HG03571 (cell line): ENCODE data around the gene KCNQ4.

Experiments used
- ATAC-seq: cut with Tn5 transposase; IDR thresholded peaks from one replicate; pipeline ENCODE4 v1.9.1; 2021; ENCODE audit not compliant: unreplicated experiment

KCNQ4 gene

GRCh38 chr1:40838980-40839942 is 55.7 kb downstream of the KCNQ4 start:
- ATAC-seq, result no peak

GRCh38 chr1:40839943-40840335 is 56.4 kb downstream of the KCNQ4 start:
- no peak for ATAC-seq

- no peak for ATAC-seq
These were observed 57.1 kb downstream of the KCNQ4 start for GRCh38 chr1:40840526-40841323.

DNA sequence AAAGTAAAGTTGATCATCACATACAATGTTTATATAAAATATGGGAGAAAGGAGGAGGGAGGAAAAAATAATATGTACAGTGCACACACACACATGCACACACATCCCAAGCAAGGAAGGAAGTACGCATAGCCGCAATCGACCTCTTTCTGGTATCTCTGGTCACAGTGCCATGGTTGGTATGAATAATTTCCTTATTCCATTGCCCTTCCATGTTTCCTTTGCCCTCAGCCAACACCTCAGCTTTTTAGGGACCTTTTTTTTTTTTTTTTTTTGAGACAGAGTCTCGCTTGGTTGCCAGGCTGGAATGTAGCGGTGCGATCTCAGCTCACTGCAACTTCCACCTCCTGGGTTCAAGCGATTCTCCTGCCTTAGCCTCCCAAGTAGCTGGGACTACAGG is 58.0 kb downstream of the KCNQ4 start:
- no peak for ATAC-seq

- ATAC-seq, result no peak
These were observed 58.6 kb downstream of the KCNQ4 start for GRCh38 chr1:40842207-40842606.

DNA sequence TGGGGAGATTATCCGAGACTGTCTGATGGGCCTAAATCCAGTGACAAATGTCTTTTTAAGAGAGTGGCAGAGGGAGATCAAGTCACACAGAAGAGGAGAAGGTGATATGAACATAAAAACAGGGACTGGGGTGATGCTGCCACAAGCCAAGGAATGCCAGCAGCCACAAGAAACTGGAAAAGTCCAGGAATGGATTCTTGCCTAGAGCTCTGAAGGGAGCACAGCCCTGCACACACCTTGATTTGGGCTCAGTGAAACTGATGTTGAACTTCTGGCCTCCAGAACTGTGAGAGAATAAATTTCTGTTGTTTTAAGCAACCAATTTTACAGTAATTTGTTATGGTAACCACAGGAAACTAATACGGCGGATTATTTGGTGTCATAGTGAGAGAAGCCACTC is 59.1 kb downstream of the KCNQ4 start:
- ATAC-seq, result no peak

DNA sequence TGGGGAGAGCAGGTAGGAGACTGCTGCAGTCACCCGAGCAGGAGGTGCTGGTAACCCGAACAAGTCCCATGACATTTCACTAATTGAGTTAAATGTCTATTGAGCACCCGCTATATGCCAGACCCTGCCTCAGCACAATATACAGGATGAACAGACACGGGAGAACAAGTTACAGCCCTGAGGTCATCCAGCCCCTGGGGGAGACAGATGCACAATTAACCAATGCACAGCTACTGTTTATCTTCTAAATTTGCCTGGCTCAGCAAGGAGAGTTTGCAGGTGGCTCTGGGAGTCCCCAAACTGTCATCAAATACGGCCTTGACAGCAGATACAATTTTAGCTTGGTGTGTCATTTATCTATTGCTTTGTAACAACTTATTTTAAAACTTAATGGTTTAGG is 60.5 kb downstream of the KCNQ4 start:
- ATAC-seq, result no peak

GRCh38 chr1:40844887-40845878 is 61.6 kb downstream of the KCNQ4 start:
- ATAC-seq, result no peak

DNA sequence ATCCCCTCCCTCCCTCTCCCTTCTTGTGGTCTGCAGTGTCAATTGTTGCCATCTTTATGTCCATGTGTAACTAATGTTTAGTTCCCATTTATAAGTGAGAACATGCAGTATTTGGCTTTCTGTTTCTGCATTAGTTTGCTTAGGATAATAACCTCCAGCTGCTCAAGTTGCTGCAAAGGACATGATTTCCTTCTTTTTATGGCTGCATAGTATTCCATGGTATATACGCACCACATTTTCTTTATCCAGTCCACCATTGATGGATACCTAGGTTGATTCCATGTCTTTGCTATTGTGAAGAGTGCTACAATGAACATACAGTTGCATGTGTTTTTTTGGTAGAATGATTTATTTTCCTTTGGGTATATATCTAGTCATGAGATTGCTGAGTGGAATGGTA is 62.3 kb downstream of the KCNQ4 start:
- no peak for ATAC-seq

- ATAC-seq, result no peak
These were observed 63.6 kb downstream of the KCNQ4 start for GRCh38 chr1:40847023-40847745.

DNA sequence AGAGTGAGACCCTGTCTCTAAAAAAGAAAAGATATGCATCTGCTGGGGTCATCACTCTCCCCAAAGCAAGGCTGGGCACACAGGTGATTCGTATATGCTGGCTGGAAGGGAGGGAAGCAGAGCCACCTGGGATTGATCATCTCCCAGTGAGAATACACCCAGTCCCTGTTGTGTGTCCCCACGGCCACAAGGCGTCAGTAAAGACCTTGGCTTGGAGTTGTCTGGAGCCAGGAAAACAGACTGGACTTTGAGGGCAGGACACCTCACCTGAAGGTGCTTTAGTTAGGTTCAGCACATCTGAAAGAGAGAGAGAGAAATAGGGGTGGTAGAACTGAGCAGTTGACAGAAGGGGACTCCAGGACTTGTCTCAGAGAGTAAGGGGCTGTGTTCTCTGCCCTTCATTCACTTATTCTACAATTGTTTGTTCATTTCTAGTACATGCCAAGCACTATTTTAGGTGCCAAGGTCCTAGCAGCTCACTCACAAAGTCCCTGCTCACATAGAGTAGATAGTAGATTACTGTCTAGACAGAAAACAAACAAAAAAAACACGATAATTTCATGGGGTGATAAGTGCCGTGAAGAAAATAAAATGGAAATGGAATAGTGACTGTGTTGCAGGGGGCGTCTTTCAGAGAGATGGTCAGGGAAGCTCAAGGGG is 65.1 kb downstream of the KCNQ4 start:
- no peak for ATAC-seq

GRCh38 chr1:40849801-40850592 is 66.4 kb downstream of the KCNQ4 start:
- ATAC-seq, result no peak

GRCh38 chr1:40851643-40852042 is 68.1 kb downstream of the KCNQ4 start:
- no peak for ATAC-seq

GRCh38 chr1:40853113-40853884 is 69.7 kb downstream of the KCNQ4 start:
- no peak for ATAC-seq

GRCh38 chr1:40853885-40854170 is 70.2 kb downstream of the KCNQ4 start:
- ATAC-seq, result no peak

DNA sequence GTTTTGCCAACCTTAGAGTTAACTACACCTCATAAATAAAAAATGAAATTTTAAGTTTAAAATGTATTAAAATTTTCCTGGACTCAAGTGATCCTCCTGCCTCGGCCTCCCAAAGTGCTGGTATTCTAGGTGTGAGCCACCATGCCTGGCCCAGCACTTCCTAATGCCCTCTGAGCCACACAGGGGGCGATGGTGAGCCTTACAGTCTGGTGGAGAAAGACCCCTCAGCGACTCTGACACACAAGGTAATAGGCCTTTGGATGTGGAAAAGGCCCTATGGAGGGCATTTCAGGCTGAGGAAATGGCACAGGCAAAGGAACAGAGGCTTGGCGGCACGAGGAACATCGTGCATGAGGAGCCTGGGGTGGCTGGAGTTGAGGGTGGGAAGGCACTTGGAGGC is 71.9 kb downstream of the KCNQ4 start:
- ATAC-seq, result no peak

DNA sequence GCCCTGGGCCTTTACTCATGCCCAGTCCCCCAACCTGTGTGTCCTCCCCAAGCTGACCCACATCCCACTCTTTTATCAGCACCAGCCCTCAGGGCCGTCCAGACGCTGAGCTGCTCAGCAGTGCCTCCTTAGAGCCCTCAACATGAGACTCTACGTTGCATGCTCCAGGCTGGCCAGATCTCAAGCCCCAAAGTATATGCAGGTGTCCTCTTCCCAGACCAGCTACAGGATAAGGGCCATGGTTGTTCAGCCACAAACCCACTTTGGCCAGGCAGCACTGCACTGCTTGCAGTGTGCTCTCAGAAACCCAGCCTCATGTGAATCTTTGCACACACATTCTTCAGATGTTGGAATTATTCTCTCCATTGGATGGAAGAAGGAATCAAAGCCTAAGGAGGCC is 72.5 kb downstream of the KCNQ4 start:
- no peak for ATAC-seq

DNA sequence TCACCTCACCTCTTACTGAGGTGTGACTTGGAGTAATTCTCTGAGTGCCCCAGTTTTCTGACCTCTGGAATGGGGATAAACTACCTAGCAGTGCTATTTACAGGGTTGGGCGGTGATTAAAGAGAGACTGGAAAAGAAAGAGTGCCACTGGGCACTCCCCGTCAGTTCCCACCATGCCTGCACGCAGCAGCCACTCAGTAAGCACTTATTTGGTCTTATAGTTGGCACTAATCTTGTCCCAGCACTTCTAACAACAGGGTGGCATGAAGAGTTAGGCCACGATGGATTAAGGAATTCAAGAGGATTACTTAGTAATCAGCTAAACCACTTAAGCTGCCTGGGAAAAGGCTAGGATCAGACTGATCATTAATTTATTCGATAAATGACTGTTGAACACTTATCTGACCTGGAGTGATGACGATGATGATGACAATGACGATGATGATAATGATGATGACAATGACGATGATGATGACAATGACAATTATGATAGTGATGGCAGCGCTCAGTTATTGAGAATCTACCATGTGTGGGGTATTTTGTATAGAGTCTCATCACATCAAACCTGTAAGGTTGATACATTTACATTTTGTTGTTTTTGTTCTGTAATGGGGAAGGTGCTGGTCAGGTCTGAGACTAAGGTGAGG is 73.2 kb downstream of the KCNQ4 start:
- no peak for ATAC-seq
